ENCODE results near the gene LIX1L. TPM values are rescaled to one million over a fixed set of nuclear protein-coding genes. Genes with fewer than 3 reads are reported as not detected.

The LIX1L gene
- total and polyA plus RNA-seq, 11 donors, result 7.0 to 31.5 (median 26.1) TPM

- Histone ChIP-seq H3K27ac (peak overlapping the region; percentile 81 to 98 (median 96)), H3K9me3 (no peaks in the 10 kb centered on the region), H3K36me3 (no peaks in the 10 kb centered on the region), H3K27me3 (no peaks in the 10 kb centered on the region), H3K4me1 (peaks cover 23 to 86% (median 69%) of the 10 kb centered on the region in 12 donors), H3K4me3 (peak overlapping the region in 3 of 12 donors; percentile 39 to 49 (median 45))
- ATAC-seq (no peak), DNase-seq (no peak)
- WGBS, 4 donors, result 86 to 88% (median 87%) methylated on average over 12 of the region's 12 CpGs
- TF ChIP-seq POLR2A (IDR thresholded peaks at IDR 0.05), result no peak
- no peak for TF ChIP-seq CTCF (IDR thresholded peaks at IDR 0.05)
- intact Hi-C loops (cut with DNase I), result no loop called here
These were observed 26.4 kb upstream of the LIX1L start for GRCh38 chr1:145983960-145984830.

- no peaks in the 10 kb centered on the region for H3K9me3 ChIP-seq
- peak overlapping the region; percentile 81 to 98 (median 96) for H3K27ac ChIP-seq
- H3K27me3 ChIP-seq, result no peaks in the 10 kb centered on the region
- 28 to 31% (median 30%) methylated on average over 1 of the region's 1 CpG for WGBS, 4 donors
- DNase-seq (peak in 4 of 5 donors; percentile 41 to 80 (median 58)), ATAC-seq (peak in 2 of 4 donors; percentile 2 to 12)
- H3K36me3 ChIP-seq, result no peaks in the 10 kb centered on the region
- H3K4me1 ChIP-seq, result peaks cover 32 to 90% (median 78%) of the 10 kb centered on the region in 12 donors
- TF ChIP-seq CTCF (IDR thresholded peaks at IDR 0.05) (no peak), POLR2A (IDR thresholded peaks at IDR 0.05) (no peak)
- intact Hi-C loops (cut with DNase I), result no loop called here
- H3K4me3 ChIP-seq, result no peak overlapping the region
These were observed 25.4 kb upstream of the LIX1L start for GRCh38 chr1:145983206-145983675.

GRCh38 chr1:145982010-145982723 lies 24.4 kb upstream of the LIX1L start:
- no peaks in the 10 kb centered on the region for H3K9me3 ChIP-seq
- 33 to 42% (median 42%) methylated on average over 6 of the region's 6 CpGs for WGBS, 4 donors
- intact Hi-C loops (cut with DNase I), result loop anchor here in 2 of 10 donors (1.0 kb wide), 1 partner anchor 14 kb away; the partner anchor contains the start of gene TXNIP (in 2 of the 2)
- H3K36me3 ChIP-seq, result peaks cover 0 to 2% (median 0%) of the 10 kb centered on the region in 9 donors
- TF ChIP-seq CTCF (IDR thresholded peaks at IDR 0.05) (no peak), POLR2A (IDR thresholded peaks at IDR 0.05) (no peak)
- H3K27ac ChIP-seq, result peak overlapping the region; percentile 81 to 98 (median 96)
- no peak overlapping the region for H3K4me3 ChIP-seq
- H3K27me3 ChIP-seq, result no peaks in the 10 kb centered on the region
- H3K4me1 ChIP-seq, result peaks cover 32 to 98% (median 88%) of the 10 kb centered on the region in 12 donors
- peak in 2 of 4 donors; percentile 1 to 8 for ATAC-seq
- DNase-seq, result peak in 3 of 5 donors; percentile 63 to 74 (median 72)
